Activated CD8-positive, alpha-beta memory T cell treated with anti-CD3 and anti-CD28 coated beads, Interleukin-2, amount 50 U/mL, for 24 hours (primary cell): ENCODE data around the gene CDH4.

Experiments
- DNase-seq: peaks from one replicate; pipeline ENCODE4 v3.0.0-alpha.2; 2020; ENCODE audit errors: extremely low read depth

The CDH4 gene

DNA sequence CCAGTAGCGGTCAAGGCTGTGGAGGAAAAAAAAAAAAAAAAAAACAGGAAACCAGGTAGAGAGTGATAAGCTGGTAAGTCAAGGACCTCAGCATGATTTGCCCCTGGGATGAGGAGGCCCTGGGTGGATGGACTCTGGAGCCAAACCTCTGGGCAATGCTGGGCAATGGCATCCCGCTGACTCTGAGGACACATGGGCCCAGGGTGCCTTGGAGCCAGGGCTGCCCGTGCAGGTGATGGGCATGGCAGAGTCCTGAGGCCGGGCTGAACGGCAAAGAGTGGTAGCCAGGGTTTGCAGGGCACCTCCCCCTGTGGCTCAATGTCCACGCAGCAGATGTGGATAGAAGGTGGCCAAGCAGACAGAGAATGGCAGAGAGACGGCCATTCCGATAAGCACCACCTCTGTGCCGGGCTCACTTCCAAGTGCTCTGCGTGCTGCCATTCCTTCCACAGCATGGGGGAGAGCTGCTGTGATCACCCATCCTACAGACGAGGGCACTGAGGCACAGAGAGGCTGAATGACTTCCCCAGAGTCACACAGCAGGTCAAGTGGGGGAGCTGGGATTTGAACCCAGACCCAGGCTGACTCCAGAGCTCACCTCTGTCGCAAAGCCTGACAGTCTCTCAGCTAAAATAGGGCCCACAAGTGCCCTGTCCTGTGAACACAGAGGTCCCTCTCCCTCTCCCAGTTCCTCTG, 353.9 kb downstream of the CDH4 start:
- DNase-seq, result no peak

- no peak for DNase-seq
Observed at GRCh38 chr20:61608275-61609085, 356.4 kb downstream of the CDH4 start.

DNA sequence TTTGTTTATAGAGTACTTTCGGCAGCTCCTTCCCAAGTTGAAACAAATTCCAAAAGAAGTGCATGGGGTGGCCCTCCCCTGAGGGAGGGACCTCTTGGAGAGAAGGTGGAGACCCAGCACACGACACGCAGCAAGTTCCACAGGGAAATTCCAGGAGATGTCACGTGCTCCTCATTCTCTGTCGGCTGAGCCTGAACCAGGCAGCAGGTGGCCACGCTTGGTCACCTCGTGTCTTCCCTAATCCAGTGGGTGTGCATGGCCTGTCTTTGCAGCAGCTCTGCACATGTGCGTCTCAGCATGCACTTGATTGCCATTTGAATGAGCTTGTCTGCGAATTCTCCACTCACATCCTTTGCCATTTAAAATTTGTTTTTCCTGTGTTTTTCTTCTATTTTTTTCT, 357.4 kb downstream of the CDH4 start:
- DNase-seq, result no peak

GRCh38 chr20:61611401-61612180, 359.5 kb downstream of the CDH4 start:
- DNase-seq, result no peak

DNA sequence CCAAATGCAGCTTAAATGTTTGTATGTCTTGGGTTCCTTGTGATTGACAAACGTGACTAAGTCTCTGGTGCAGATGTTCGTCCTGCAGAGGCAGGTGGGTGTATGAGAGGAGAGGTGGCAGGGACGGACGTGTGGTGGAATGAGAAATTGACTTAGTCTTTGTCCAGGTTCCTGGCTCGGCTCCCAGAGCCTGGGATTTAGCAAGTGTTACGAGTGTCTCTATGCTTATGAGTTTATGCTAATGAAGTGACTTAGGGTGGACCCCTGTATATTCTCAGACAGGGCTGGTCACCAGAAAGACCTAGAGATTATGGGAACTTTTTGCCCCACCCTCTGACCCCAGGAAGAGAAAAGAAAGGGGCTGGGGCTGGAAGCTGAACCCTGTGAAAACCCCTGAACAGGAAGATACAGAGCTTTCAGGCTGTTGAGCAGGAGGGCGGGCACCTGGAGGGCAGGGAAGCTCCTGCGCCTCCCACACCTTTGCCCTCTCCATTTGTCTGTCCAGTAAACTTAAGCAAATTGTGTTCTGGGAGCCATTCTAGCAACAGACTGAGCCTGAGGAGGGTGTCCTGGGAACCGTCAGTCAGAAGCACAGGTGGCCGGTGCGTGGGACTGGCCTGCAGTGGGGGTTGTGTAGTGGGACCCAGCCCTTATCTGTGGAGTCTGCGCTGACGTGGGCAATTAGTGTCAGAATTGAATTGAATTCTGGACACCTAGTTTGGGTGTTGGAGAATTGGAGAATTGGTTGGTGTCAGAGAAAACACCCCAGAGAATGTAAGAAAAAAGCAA, 362.1 kb downstream of the CDH4 start:
- no peak for DNase-seq

- no peak for DNase-seq
Observed at GRCh38 chr20:61614706-61615100, 362.6 kb downstream of the CDH4 start.

DNA sequence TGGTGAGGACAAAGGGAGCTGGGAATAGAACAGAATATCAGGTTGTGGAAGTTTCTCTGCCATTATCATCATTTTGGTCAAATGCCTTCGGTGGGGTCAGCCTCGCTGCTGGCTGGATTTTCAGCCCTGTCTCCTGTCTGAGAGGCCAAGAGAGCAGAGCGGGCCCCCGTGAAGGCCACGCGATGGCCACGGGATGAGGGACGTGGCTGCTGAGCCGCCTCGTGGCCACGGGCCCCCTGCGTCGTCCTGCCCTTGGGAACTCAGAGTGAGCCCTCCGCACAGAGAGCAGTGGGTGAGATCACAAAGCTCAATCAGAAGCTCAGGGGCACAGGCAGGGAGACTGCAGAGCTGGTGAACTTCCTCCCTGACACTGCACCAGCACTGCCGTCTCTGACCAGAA, 363.7 kb downstream of the CDH4 start:
- no peak for DNase-seq

DNA sequence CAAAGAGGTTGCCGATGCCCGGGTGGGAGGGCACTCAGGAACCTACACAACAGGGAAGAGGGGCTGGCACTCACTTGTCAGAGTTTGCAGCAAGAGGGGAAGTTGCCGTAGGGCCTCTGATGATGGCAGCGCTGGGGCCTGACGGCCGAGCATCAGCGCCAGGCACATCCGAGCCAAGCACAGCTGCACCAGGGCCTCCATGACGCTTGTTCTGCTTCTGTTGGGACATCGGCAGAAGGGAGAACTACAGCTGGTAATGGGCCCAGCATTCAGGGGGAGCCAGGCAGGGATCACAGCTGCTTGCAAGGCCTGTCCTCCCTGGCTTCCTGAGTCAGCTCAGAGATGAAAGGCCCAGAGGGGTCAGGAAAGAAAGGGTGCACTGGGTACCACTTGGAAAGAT, 367.7 kb downstream of the CDH4 start:
- no peak for DNase-seq

DNA sequence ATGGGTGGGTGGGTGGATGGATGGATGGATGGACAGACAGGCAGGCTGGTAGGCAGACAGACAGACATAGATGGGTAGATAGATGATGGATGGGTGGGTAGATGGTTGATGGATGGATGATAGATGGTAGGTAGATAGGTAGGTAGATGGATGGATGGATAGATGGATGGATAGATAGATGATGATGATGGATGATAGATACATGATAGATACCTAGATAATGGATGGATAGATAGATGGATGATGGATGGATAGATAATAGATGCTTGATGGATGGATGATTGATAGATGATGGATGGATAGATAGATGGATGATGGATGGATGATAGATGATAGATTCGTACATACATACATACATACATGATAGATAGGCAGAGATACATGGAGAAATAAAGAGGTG, 368.1 kb downstream of the CDH4 start:
- no peak for DNase-seq

GRCh38 chr20:61621035-61621730, 369.1 kb downstream of the CDH4 start:
- no peak for DNase-seq

DNA sequence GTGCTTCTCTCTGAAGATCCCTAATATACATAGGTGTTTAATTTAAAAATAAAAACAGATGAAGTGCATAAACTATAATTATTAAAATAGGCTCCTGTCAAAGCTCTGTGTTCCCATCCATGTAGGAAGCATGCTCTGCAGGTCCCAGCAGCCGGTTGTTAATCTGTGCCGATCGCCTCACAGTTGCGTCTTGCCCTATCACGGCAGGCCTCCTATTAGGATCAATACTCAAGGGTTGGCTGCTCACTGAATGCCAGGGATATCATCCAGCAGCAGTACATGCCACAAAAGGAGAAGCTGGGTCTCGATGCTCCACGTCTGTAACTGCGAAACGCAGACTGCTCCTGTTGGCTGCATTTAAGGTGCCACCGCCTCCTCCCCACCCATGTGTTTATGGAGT, 369.8 kb downstream of the CDH4 start:
- DNase-seq, result no peak

GRCh38 chr20:61623451-61623850, 371.4 kb downstream of the CDH4 start:
- no peak for DNase-seq

GRCh38 chr20:61625246-61625645, 373.2 kb downstream of the CDH4 start:
- DNase-seq, result no peak

GRCh38 chr20:61626412-61626811, 374.4 kb downstream of the CDH4 start:
- DNase-seq, result no peak

DNA sequence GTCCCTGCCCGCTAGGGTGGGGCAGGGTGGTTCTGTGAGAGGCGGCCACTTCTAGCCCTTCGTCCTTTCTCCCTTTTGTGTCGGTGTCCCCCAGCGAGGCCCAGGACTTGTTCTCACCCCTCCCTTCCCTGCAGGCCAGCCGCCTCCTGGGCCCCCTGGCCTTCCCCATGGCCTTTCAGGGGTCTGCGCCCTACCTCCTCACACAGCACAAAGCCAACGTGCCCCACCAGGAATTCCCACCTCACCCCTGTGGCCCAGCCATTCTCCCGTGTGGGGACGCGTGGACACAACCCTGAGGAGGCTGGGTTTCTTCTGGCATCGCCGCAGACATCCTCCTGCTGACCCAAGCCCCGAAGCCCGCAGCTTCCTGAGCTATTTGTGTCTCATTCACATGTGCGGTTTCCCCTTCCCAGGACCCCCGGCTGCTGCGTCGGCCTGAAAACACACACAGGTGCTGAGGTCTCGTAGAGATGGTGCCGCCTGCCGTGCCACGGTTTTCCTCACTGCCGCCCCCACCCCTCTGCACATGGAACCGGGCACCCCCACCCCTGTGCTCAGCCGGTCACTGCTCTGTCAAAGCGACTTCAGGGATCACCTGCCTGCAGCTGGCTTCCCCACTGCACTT, 375.8 kb downstream of the CDH4 start:
- DNase-seq, result no peak

DNA sequence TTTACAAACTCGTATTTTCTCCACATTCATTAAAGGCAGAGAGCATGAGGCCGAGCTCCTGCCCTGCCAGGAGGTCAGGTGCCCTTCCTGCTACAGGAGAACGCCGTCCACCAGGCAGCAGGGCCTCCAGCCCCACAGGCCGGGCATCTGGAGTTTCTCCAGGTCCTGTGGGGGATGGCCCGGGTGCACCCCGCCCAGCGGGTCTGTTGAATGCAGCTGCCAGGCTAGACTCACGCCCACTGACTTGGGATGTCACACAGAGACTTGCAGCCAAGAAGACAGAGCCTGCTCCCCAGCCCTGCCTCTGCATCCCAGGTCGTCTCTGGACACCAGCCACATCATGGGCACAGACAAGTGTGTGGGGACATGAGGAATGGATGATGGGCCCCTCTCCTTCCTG, 376.4 kb downstream of the CDH4 start:
- no peak for DNase-seq

- DNase-seq, result no peak
Observed at GRCh38 chr20:61628901-61629601, 377.0 kb downstream of the CDH4 start.

DNA sequence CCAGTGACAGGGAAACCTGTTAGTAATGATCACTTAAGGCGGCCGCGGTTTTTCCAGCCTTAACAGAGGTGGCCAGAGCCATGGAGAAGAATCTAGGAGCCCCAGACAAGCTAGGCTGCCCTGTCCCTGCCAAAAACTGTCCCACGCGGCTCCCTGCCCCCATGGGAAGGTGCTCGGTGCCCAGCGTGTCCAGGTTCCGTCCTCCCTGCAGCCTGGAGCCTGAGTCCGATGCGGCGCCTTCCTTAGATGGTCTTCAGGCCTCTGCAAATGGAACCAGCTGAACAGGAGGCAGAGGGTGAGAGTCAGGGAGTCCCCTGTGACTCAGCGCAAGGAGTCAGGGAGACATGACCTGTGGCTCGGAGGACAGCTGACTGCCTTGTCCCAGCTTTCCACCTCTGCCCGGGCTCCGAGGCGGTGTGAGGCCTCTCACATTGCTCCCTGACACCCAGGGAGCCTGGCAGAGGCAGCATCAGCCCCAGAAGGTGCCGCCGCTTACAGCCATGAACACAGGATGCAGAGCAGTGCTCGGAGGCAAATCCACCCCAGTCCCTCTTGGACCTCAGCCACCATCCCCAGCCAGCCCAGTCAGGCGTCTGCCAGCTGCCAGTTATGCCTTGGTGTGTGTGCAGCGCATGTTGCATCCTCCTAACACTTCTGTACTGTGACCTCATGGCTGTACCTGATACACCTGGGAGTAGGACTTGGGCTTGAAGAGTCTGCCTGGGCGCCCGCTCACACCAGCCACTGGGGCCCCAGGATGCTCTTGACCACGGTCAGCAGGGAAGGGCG, 377.7 kb downstream of the CDH4 start:
- DNase-seq, result no peak

- DNase-seq, result no peak
Observed at GRCh38 chr20:61630391-61630650, 378.3 kb downstream of the CDH4 start.

DNA sequence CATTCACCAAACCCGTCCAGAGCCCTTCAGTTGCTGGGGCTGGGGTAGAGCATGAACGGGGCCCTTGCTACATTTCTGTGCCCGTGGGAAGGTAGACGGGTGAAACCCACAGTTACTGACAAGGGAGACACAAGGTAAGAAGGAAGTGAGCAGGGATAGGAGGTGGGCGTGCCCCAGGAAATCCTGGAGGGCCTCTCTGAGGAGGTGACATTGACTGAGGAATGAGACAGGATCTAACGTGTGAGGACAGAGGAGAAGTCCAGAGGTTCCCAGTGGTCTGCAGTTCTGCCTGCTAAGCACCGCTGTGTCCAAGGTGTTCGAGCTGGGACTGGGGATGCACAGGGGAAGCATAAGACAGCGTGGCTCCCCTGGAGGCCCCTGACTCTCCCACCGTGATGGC, 378.8 kb downstream of the CDH4 start:
- no peak for DNase-seq
